IPS-NIHi7 (cell line): ENCODE data around the gene ANGPTL2.
"Not testable (repeated sequence)": the region's sequence is repeated elsewhere in the genome, so short reads cannot be mapped to it uniquely, and the experiment has no call there.

Experiments
- DNase-seq: peaks from one replicate; pipeline ENCODE4 v3.0.0; 2012; ENCODE audit warnings: mixed read lengths; ENCODE audit errors: extremely low spot score

The ANGPTL2 gene

GRCh38 chr9:127155314-127155960 lies 33.0 kb upstream of the ANGPTL2 start:
- no peak for DNase-seq

DNA sequence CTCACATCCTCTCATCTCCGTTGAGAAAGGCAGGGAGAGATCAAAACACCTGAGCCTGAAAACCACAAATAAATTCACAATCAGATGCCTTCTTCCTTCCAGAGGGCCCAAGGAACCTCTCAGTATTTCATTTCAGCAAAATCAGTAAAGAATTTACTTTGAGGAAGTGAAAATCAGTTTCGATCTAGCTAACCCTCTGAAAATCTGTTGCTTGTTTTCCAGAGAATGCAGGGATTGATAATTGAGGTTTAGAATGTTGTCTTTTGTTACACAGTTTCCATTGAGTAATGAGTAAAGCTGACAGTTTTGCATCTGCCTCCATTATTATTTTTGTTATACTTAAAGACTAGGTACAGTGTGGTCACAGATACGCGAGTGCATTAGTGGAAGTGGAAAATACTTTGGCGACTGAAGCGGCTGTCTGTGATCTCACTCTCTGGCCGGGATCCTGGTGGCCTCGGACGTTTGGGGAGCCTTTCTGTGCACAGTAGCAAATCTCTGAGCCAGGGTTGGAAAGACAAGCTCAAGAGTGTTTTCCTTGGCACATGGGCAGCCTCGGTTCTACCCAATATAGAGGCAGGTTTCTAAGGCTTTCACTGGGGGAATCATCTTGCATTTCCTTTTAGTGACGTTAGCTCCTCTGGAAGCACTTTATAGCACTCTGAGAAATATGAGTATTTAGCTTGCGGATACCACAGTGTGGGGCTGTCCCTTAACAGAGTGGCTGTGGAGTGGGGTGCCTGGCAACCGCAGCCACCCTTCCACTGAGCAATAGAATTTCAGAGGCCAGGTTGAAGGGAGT lies 32.2 kb upstream of the ANGPTL2 start:
- DNase-seq: no peak

DNA sequence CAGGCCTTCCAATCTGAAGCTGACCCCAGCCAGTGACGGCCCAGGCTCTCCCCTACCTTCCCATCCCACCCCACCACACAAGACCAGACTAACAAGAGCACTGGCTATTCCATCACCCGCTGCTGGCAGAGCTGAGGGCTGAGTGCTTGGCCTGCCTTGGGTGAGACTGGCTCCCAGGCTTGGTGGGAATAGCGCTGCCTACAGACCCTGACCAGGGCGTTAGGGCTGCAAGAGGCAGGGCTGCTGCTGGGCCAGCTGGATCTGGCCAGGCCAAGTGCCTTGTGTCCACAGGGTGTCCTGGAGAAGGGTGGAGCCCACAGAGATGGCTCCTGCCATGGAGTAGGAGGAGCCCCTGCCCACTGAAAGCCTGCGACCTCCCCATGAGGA lies 31.6 kb upstream of the ANGPTL2 start:
- no peak for DNase-seq

GRCh38 chr9:127153501-127153900 lies 31.1 kb upstream of the ANGPTL2 start:
- no peak for DNase-seq

DNA sequence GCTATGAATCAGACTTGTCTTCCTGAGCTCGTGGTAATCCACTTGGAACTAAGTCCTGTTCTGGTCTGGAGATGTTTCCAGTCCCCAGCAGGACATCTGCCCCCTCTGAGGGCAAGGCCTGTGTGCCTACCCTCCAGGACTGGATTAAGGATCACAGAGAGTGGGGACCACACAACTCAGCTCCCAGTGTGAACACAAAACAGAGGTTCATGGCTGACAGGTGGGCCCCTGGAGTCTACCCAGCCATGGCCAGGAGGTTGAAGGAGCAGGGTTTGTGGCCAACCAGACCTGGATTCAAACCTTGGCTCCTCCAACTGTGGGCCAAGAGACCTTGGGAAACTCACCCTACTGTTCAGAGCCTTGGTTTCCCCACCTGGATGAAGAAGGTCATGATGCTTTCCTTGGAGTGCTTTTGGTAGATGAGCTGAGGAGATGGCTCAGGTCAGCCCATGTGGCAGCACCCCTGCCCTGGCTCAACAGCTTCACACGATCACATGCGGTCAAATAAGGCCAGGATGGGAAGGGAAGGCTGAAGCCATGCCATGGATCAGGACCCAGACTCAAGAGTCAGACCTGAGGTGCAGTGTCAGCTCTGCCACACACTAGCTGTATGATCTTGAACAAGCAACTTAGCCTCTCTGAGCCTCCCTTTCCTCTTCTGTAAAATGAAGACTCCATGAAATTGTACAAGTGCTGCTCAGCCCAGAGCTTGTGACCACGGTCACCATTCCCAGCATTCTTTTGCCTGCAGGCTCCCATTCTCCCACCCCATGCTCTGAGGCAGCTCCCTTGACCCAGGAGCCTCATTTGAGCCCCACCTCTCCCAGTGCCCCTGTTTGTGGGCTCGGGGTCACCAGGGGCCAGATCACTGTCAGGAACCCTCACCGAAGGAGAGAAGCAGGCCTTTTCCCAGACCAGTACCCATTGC lies 27.3 kb upstream of the ANGPTL2 start:
- DNase-seq: no peak

DNA sequence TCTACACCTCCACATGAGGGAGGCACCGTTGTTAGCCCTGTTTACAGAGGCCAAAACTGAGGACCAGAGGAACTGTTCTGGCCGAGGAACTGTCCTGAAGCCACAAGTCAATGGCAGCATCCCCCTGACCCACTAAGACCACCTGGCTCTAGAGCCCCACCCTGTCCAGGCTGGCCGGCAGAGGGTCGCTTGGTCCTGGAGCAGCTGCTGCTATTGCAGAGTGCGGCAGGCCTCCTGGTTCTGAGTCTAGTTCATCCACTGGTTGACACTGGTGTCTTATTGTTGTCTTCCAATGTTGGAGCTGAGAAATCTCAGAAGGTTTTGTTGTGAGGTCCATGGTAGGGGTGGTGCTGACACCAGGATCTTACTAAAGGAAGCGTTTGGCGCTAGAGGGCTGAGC lies 26.6 kb upstream of the ANGPTL2 start:
- DNase-seq: no peak

- no peak for DNase-seq
Observed at GRCh38 chr9:127148014-127148413, 25.6 kb upstream of the ANGPTL2 start.

- DNase-seq: no peak
Observed at GRCh38 chr9:127147251-127147650, 24.8 kb upstream of the ANGPTL2 start.

DNA sequence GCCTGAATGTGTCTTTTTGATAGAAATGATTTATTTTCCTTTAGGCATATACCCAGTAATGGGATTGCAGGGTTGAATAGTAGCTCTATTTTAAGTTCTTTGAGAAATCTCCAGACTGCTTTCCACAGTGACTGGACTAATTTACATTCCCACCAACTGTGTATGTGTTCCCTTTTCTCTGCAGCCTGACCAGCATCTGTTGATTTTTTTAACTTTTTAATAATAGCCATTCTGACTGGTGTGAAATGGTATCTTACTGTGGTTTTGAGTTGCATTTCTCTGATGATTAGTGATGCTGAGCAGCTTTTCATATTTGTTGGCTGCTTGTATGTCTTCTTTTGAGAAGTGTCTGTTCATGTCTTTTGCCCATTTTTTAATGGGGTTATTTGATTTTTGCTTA lies 24.4 kb upstream of the ANGPTL2 start:
- not testable (repeated sequence) for DNase-seq

GRCh38 chr9:127144670-127145445 lies 22.4 kb upstream of the ANGPTL2 start:
- DNase-seq: no peak

GRCh38 chr9:127143920-127144465 lies 21.6 kb upstream of the ANGPTL2 start:
- no peak for DNase-seq

DNA sequence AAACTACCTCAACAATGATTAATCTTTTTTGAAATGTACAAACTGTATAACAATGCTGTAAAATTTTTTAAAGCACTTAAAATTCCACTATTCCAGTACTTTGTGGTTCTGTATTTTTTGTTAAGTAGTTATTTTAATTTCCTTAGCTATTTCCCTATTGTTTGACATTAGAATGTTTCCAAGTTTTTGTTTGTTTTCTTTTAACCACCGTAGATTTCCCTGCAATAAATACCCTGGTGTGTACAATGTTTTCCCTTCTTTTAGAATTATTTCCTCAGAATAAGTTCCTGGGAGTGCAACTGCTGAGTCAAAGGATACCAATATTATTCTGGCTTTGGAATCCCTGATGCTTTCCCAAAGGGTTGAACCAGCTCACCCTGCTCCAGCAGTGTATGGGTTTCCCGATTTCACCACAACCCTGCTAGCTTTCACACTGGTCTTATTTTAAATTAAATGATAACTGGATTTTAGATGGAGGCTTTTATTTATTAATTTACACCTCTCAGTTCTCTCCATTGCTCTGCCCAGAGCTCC lies 20.6 kb upstream of the ANGPTL2 start:
- no peak for DNase-seq

DNA sequence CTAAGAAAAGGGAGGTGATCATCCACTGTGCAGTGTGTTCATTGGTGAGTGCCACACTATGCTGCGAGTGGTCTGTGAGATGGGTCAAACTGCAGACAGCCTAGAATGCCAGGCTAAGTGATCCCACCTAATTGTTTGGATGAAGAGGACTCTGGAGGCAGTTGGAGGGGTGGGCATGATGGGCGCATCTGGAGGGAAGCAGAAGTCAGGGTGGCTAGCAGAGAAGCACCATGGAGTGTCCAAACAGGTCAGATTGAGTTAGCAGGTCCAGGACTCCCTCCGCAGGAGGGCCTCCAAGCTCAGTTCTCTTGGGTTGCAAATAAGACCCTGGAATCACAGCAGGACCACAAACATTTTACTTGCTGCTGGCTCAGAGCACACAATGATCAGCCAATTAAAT lies 19.9 kb upstream of the ANGPTL2 start:
- DNase-seq: no peak

DNA sequence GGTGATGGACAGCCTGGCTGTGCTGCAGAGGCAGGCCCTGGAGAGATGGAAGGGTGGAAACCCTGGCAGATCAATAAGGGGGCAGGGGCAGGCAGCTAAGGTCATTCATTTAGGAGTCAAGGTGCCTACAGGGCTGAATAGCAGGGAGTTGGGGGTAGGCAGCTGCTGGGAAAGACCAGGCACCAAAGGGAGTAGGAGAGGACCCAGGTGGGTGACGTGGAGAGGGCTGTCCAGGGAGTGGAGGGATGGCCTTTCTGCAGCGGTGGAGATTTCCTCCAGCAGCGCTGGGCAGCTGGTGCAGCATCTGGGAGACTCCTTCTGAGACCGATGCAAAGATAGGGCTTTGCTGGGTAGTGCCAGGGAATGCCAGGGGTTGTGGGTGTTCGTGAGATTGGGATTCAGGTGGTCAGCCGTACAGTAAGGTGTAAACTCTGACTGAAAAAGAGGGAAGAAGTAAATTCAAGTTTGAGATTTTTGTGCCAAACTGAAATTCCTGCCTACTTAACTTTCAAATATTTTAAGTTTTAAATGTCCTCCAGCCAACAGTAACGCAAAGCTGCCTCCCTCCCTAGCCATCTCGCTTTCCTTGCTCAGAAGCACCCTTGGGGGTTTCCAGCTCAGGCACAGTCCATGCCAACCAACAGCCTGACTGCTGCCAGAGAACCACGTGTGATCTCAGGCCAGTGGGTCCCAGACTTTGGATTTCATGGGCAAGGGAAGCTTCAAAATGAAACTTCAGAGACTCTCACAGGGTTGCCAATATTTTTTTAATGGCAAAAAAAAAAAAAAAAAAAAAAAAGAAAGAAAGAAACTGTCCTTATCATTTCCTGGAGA lies 18.6 kb upstream of the ANGPTL2 start:
- DNase-seq: no peak

- DNase-seq: no peak
Observed at GRCh38 chr9:127140181-127140580, 17.7 kb upstream of the ANGPTL2 start.

DNA sequence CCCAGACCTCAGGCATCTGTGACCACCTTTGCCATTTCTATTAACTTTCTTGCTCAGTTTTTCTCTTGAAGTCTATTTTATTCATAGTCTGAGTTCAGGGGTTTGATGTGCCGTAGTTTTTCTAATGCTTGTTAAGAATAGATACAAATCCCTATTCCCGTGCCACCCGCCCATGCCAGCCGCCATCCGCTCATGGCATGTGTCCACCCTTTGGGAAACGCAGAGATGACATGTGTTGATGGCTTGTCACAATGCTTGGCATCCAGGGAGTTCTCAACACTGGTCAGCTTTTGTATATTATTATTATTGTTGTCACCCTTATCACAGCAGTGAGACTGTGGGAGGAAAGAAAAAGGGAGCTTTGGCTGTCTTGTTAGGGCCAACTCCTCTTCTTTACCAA lies 17.3 kb upstream of the ANGPTL2 start:
- no peak for DNase-seq

DNA sequence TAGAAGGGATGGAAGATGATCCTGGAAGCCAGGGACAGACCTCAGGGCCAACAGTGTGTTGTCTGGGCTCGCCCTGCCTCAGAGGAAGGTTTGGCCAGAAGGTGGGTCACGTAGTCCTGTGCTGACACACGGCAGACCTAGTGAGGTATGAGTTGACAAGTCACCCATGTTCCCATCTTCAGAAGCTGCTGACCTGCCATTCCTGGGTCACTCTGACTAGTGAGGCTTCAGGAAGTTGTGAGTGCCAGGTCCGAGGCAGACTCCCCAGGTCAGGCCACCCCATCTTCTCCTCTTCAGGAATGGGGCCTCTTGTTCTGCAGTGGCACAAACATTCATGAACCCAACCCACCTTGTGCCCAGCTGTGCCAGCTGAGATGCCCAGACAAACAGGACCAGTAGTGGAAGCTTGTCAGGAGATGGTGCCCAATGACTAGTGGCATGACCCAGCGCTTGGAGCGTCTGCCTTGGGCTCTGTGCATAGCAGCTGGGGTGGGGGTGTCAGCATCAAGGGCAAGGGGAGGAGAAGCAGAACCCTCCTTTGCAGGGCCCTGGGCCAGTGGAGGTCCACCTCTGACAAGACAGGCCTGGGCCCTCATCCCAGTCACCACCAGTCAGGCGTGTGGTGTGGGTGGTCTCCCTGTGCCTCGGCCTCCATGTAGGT lies 16.8 kb upstream of the ANGPTL2 start:
- DNase-seq: no peak

DNA sequence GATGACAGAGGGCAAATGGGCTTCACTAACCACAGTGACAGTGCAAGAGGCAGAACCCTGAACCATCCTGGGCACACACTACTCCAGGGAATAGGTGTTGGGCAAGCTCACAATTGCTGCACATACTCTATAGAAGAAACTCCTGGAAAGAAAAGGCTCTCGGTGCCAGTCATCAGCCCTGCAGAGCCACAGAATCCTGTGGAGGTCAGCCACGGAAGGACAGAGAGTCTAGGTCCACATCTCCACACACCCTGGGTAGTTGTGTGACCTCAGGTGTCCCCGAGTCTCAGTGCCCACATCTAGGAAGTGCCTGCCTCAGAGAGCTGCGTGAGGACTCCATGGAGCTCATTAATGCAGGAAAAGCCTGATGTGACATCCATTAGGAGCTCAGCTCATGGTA lies 16.0 kb upstream of the ANGPTL2 start:
- no peak for DNase-seq

- DNase-seq: no peak
Observed at GRCh38 chr9:127137640-127138360, 15.4 kb upstream of the ANGPTL2 start.
